ENCODE measurements around the gene JMJD8. TPM values are rescaled to one million over a fixed set of nuclear protein-coding genes. Genes with fewer than 3 reads are reported as not detected.
"Not testable (repeated sequence)": the region's sequence is repeated elsewhere in the genome, so short reads cannot be mapped to it uniquely, and the experiment has no call there.

Gene JMJD8
- total RNA-seq, 2 experiments from 2014 or later: 18.2 to 20.5 TPM

DNA sequence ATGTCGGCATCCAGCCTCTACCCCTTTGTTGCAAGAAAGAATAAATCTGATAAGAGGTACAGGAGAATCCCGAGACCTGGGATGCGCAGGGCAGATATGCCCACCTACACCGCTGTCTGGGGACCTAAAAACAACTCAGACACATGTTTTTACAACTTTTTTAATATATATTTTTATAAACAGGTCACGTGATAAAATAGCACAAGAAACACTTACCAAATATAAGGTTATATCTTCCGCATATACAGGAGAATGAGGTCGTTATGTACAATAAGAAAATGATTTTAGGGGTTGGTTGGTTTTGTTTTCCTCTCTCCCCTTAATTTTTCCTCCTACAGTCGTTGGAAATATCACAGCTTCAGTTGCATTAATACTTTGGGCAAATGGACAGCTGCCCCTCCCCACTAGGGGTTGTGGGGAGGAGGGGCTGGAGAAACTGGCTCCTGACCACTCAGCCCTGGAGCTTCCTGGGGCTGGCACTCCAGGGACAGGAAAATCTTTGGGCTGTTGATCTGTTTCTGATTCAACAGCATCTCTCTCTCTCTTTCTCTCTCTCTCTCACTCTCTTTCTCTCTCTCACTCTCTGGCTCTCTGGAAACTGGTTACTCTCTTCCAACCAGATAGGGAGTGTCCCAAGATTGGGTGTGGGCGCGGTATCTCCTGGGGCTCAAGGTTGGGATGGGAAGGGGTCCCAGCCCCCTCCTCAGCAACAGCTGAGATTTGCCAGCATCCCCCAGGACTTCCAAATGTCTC is 8.4 kb upstream of the JMJD8 start:
- Mint-ChIP-seq H3K4me1 (ENCODE audit: low read depth) (peaks cover 38% of the 10 kb centered on the region), H3K9me3 (no peaks in the 10 kb centered on the region), H3K27me3 (ENCODE audit: low read depth) (no peaks in the 10 kb centered on the region), H3K36me3 (ENCODE audit: low read depth) (peaks cover 1% of the 10 kb centered on the region), H3K4me3 (no peak overlapping the region), H3K27ac (no peak overlapping the region)
- CTCF ChIA-PET: no interaction called here
- DNase-seq: no peak
- intact Hi-C loops (cut with micrococcal nuclease): no loop called here

GRCh38 chr16:691242-691641 is 7.1 kb upstream of the JMJD8 start:
- CTCF ChIA-PET; DNase-seq; H3K9me3 Mint-ChIP-seq; H3K36me3 Mint-ChIP-seq (ENCODE audit: low read depth); H3K27me3 Mint-ChIP-seq (ENCODE audit: low read depth); intact Hi-C loops (cut with micrococcal nuclease); H3K27ac Mint-ChIP-seq: not testable (repeated sequence)
- Mint-ChIP-seq H3K4me3 (peak overlapping the region; percentile 41), H3K4me1 (ENCODE audit: low read depth) (peaks cover 33% of the 10 kb centered on the region)

- H3K27ac Mint-ChIP-seq: peak overlapping the region; percentile 79
- H3K36me3 Mint-ChIP-seq (ENCODE audit: low read depth): peaks cover 1% of the 10 kb centered on the region
- CTCF ChIA-PET: interaction anchor here (0.6 to 1.6 kb wide), 4 partner anchors 13 to 117 kb away, joined by 3 to 4 read pairs (median 3); no protein-coding TSS in a partner anchor
- peak overlapping the region; percentile 86 for H3K4me3 Mint-ChIP-seq
- no peaks in the 10 kb centered on the region for H3K27me3 Mint-ChIP-seq (ENCODE audit: low read depth)
- peaks cover 31% of the 10 kb centered on the region for H3K4me1 Mint-ChIP-seq (ENCODE audit: low read depth)
- DNase-seq: no peak
- H3K9me3 Mint-ChIP-seq: no peaks in the 10 kb centered on the region
- intact Hi-C loops (cut with micrococcal nuclease): no loop called here
Observed at GRCh38 chr16:689175-689897, 5.2 kb upstream of the JMJD8 start.

- intact Hi-C loops (cut with micrococcal nuclease): no loop called here
- CTCF ChIA-PET: no interaction called here
- H3K36me3 Mint-ChIP-seq (ENCODE audit: low read depth): peaks cover 6% of the 10 kb centered on the region
- no peak overlapping the region for H3K4me3 Mint-ChIP-seq
- peaks cover 40% of the 10 kb centered on the region for H3K4me1 Mint-ChIP-seq (ENCODE audit: low read depth)
- no peak for DNase-seq
- H3K9me3 Mint-ChIP-seq: no peaks in the 10 kb centered on the region
- H3K27me3 Mint-ChIP-seq (ENCODE audit: low read depth): no peaks in the 10 kb centered on the region
- no peak overlapping the region for H3K27ac Mint-ChIP-seq
Observed at GRCh38 chr16:687499-687898, 3.4 kb upstream of the JMJD8 start.

DNA sequence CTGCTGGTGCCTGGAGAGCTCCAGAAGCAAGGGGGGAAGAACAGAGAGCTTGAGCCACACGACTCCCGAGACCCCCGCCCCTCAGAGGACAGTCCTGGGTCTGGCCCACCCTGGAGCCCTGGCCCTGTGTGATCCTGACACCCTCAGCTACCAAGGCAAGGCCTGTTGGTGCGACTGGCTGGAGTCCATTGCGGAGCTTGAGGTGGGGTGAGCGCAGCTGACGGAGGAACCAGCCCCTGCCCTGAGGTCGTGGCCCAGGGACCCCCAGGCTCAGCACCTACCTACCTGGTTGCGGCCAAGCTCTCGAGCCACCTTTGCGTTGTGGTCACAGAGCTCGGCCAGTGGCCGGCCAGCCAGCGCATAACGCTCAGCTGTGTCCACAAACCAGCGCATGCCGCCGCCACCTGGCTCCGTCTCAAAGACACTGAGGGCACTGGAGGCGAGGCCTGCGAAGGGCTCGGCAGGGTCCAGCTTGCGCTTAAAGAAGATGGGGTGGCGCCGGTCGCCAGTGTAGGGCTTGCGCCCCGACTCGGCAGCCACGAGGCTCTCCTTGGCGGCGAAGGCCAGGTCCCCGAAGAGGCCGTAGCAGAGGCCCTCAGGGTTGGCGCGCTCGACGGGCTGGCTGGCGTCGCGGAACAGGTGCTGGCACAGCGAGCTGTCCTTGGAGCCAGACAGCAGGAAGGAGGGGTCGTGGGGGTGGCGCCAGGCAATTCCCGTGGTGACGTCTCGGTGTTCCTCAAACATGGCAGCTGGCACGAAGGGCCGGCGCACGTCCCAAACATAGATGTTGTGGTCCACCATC is 2.5 kb upstream of the JMJD8 start:
- Mint-ChIP-seq H3K4me3 (no peak overlapping the region), H3K4me1 (ENCODE audit: low read depth) (peaks cover 48% of the 10 kb centered on the region), H3K27ac (no peak overlapping the region), H3K27me3 (ENCODE audit: low read depth) (no peaks in the 10 kb centered on the region), H3K9me3 (no peaks in the 10 kb centered on the region), H3K36me3 (ENCODE audit: low read depth) (peaks cover 10% of the 10 kb centered on the region)
- no peak for DNase-seq
- intact Hi-C loops (cut with micrococcal nuclease): no loop called here
- CTCF ChIA-PET: no interaction called here

GRCh38 chr16:685967-686366 is 1.8 kb upstream of the JMJD8 start:
- H3K36me3 Mint-ChIP-seq (ENCODE audit: low read depth): peaks cover 12% of the 10 kb centered on the region
- intact Hi-C loops (cut with micrococcal nuclease): loop anchor here (2.0 kb wide), 1 partner anchor 49 kb away; the partner anchor contains the start of gene METTL26
- H3K4me1 Mint-ChIP-seq (ENCODE audit: low read depth): peaks cover 53% of the 10 kb centered on the region
- no peaks in the 10 kb centered on the region for H3K27me3 Mint-ChIP-seq (ENCODE audit: low read depth)
- no peak for DNase-seq
- CTCF ChIA-PET: no interaction called here
- H3K4me3 Mint-ChIP-seq: peak overlapping the region; percentile 29
- no peak overlapping the region for H3K27ac Mint-ChIP-seq
- H3K9me3 Mint-ChIP-seq: no peaks in the 10 kb centered on the region

DNA sequence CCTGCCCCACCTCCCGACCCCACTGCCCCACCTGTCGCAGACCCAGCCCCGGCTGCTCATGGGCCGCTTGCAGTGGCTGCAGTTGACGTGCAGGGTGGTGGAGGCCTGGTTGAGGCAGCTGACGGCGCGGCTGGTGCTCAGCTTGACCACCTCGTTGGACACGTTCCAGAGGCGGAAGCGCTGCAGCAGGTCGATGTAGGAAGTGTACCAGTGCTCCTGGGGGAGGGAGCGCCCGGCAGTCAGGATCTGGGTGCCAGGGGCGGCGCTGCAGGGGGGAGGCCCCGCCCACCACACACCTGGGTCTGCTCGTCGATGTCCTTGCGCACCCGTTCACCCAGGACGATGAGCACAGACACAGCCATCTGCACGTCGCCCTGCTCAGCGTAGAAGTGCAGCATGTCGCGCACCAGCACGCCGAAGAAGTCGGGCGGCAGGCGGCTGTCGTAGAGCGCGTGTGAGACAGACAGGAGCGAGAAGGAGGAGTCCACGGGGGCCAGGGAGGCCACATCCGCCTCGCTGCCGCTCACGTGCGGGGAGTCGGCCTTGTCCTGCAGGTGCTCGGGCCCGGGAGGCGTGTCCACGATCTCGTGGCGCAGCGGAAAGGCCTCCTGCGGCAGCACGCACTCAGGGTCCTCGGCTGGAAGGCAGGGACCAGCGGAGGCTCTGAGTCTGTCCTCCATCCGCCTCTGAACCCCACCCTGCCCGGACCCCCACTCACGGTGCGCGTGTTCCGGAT is 995 bp upstream of the JMJD8 start:
- CTCF ChIA-PET: no interaction called here
- intact Hi-C loops (cut with micrococcal nuclease): loop anchor here (2.0 to 5.0 kb wide), 3 partner anchors 37 to 158 kb away; partner anchors contain the start of genes ANTKMT, CAPN15 and METTL26
- Mint-ChIP-seq H3K36me3 (ENCODE audit: low read depth) (peaks cover 12% of the 10 kb centered on the region), H3K9me3 (no peaks in the 10 kb centered on the region), H3K4me3 (no peak overlapping the region), H3K4me1 (ENCODE audit: low read depth) (peaks cover 48% of the 10 kb centered on the region), H3K27me3 (ENCODE audit: low read depth) (no peaks in the 10 kb centered on the region), H3K27ac (no peak overlapping the region)
- no peak for DNase-seq

DNA sequence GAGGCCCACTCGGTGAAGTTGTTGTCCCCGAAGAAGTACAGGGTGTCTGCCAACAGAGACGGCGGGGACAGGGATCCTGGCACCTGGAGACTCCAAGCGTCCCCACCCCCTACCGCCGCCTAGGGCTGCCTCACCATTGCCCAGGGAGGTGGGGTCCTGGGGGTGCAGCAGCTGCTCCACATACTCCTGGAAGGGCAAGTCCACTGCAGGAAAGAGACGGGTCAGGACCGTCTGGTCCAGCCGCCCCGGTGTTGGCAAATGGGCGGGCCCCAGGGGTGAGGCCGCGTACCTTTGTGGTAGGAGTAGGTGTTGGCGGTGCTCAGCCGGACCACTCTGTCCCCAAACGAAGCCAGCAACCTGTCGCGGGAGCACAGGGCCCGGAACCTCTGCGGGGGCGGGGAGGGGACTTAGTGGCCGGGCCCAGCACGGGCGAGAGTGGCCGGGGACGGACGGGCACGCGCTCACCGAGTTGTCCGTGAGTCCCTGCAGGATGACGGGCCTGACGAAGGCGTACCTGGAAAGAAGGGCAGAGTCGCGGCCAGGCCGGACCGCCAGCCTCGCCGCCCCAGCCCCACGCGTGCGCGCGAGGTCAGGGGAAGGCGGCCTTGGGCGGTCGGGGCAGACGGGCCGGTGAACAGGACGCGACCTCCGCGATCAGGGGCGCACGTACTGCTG is 601 bp downstream of the JMJD8 start:
- no peak for DNase-seq
- Mint-ChIP-seq H3K4me3 (peak overlapping the region; percentile 80), H3K9me3 (no peaks in the 10 kb centered on the region), H3K27me3 (ENCODE audit: low read depth) (no peaks in the 10 kb centered on the region), H3K36me3 (ENCODE audit: low read depth) (peaks cover 12% of the 10 kb centered on the region), H3K4me1 (ENCODE audit: low read depth) (peaks cover 35% of the 10 kb centered on the region), H3K27ac (no peak overlapping the region)
- CTCF ChIA-PET: no interaction called here
- intact Hi-C loops (cut with micrococcal nuclease): loop anchor here (2.0 to 5.0 kb wide), 3 partner anchors 39 to 156 kb away; partner anchors contain the start of genes ANTKMT, CAPN15 and METTL26

DNA sequence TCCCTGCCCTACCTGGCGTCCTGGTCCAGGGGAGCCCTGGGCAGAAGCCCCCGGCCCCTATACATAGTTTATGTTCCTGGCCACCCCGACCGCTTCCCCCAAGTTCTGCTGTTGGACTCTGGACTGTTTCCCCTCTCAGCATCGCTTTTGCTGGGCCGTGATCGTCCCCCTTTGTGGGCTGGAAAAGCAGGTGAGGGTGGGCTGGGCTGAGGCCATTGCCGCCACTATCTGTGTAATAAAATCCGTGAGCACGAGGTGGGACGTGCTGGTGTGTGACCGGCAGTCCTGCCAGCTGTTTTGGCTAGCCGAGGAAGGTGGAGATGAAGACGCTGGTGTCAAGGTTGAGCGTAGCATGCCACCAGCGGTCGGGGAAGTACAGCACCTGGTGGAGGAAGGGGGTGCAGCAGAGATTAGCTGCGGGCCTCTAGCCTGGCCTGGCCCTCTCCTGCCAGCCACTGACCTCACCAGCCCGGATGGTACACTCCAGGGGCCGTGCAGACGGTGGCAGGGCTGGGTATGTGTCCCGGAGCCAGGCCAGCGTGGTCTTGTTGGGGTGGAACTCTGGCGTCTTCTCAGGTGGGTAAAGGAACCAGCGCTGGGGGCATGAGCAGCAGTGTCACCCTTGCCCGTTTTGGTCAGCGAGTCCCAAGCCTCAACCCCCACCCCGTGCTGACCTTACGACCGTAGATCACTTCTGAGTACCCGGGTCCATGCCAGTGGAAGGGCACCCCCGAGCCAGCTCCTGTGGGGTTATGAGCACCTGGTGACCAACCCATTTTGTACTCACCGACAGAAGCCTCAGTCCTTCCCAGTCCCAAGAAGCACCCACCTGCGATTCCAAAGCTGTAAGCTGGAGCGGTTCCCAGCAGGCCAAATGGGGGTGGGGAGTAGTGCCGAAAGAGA is 1.4 kb downstream of the JMJD8 start:
- CTCF ChIA-PET: no interaction called here
- Mint-ChIP-seq H3K9me3 (no peaks in the 10 kb centered on the region), H3K4me1 (ENCODE audit: low read depth) (peaks cover 32% of the 10 kb centered on the region), H3K27me3 (ENCODE audit: low read depth) (no peaks in the 10 kb centered on the region), H3K27ac (peak overlapping the region; percentile 31), H3K36me3 (ENCODE audit: low read depth) (peaks cover 12% of the 10 kb centered on the region), H3K4me3 (peak overlapping the region; percentile 80)
- intact Hi-C loops (cut with micrococcal nuclease): loop anchor here (5.0 kb wide), 2 partner anchors 40 to 155 kb away; partner anchors contain the start of genes ANTKMT and CAPN15
- no peak for DNase-seq

DNA sequence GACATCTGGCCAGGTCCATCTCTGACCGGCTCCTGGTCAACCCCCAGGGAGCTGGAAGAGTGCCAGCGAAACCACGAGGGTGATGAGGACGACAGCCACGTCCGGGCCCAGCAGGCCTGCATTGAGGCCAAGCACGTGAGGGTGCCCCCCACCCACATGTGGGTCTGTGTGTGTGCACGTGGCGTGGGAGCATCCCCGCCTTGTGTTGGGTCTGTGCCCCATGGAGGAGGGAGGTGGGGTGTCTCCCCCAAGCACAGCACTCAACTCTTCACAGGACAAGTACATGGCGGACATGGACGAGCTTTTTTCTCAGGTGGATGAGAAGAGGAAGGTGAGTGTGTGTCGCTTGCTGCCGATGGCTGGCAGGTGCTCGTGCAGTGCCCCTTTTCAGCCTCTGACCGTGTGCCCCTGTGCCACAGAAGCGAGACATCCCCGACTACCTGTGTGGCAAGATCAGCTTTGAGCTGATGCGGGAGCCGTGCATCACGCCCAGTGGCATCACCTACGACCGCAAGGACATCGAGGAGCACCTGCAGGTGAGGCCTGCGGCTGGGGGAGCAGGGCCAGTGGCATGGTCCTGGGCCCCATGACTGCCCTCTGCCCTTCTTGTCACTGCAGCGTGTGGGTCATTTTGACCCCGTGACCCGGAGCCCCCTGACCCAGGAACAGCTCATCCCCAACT is 2.2 kb downstream of the JMJD8 start:
- no peak for DNase-seq
- CTCF ChIA-PET: no interaction called here
- H3K36me3 Mint-ChIP-seq (ENCODE audit: low read depth): peaks cover 11% of the 10 kb centered on the region
- H3K4me1 Mint-ChIP-seq (ENCODE audit: low read depth): peaks cover 34% of the 10 kb centered on the region
- no peaks in the 10 kb centered on the region for H3K27me3 Mint-ChIP-seq (ENCODE audit: low read depth)
- peak overlapping the region; percentile 50 for H3K27ac Mint-ChIP-seq
- no peaks in the 10 kb centered on the region for H3K9me3 Mint-ChIP-seq
- intact Hi-C loops (cut with micrococcal nuclease): loop anchor here (2.0 to 5.0 kb wide), 3 partner anchors 40 to 289 kb away; partner anchors contain the start of genes ANTKMT, CAPN15 and LMF1
- peak overlapping the region; percentile 80 for H3K4me3 Mint-ChIP-seq

Data from activated naive CD4-positive, alpha-beta T cell treated with anti-CD3 and anti-CD28 coated beads for 36 hours (primary cell).